SJSA1 (cell line): Measurements from ENCODE around the gene THSD7B. TPM values are rescaled to one million over a fixed set of nuclear protein-coding genes. Genes with fewer than 3 reads are reported as not detected.

ENCODE experiments used
- DNase-seq, 2 experiments: peaks; one replicate each; pipeline ENCODE4 v3.0.0-alpha.2; 2015 to 2020; ENCODE audit warnings: low spot score in 2 of 2, low read depth in 1 of 2
- H3K27ac ChIP-seq: fragments of 250-450 bp; sonication (Bioruptor Pico); 2 replicates; pipeline ENCODE4 v1.5.1; 2020; ENCODE audit warnings: mild to moderate bottlenecking, moderate library complexity
- H3K27me3 ChIP-seq: fragments of 250-450 bp; sonication (Bioruptor Pico); replicated peaks from 2 replicates; pipeline ENCODE4 v1.5.1; 2020; ENCODE audit warnings: mild to moderate bottlenecking, moderate library complexity
- H3K36me3 ChIP-seq: fragments of 250-450 bp; sonication (Bioruptor Pico); 2 replicates; pipeline ENCODE4 v1.5.1; 2020; ENCODE audit warnings: mild to moderate bottlenecking
- H3K4me1 ChIP-seq: fragments of 250-450 bp; sonication (Bioruptor Pico); replicated peaks from 2 replicates; pipeline ENCODE4 v1.6.1; 2021; ENCODE audit warnings: mild to moderate bottlenecking
- H3K4me3 ChIP-seq: fragments of 250-450 bp; sonication (Bioruptor Pico); 2 replicates; pipeline ENCODE4 v1.5.1; 2020; ENCODE audit warnings: mild to moderate bottlenecking
- H3K9me3 ChIP-seq: fragments of 250-450 bp; sonication (Bioruptor Pico); replicated peaks from 2 replicates; pipeline ENCODE4 v1.5.1; 2020; ENCODE audit warnings: mild to moderate bottlenecking
- total RNA-seq: library from RNA; depleted of rRNA; stranded (reverse); fragments of >200 nt; shearing (Covaris generic); gene quantifications from 2 replicates; pipeline ENCODE4 v1.2.3, GENCODE V29; 2014

Gene THSD7B
- total RNA-seq, 1 experiment from 2014 or later, result 0.16 TPM

DNA sequence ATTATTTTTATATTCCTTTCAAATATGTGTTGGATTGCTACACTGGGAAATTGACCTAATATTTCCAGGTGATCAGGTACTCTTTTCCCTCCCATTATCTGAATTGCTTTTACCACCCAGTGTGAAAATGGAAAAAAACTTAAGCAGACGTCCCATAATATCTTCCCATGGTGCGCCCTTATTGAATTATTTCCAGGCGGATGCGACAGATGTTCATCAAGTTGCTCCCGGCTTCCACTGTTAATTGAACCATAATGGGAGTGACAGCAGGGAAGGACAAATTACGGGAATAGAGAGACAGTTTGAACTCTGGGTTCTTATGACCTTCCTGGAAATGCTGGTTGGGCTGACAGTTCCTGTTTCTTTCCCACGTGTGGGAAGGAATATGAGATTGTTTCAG lies 93.3 kb downstream of the THSD7B start:
- H3K36me3 ChIP-seq, result no peaks in the 10 kb centered on the region
- H3K27me3 ChIP-seq, result no peaks in the 10 kb centered on the region
- H3K4me1 ChIP-seq, result no peaks in the 10 kb centered on the region
- no peak for DNase-seq
- no peaks in the 10 kb centered on the region for H3K9me3 ChIP-seq
- no peak overlapping the region for H3K27ac ChIP-seq
- no peak overlapping the region for H3K4me3 ChIP-seq

DNA sequence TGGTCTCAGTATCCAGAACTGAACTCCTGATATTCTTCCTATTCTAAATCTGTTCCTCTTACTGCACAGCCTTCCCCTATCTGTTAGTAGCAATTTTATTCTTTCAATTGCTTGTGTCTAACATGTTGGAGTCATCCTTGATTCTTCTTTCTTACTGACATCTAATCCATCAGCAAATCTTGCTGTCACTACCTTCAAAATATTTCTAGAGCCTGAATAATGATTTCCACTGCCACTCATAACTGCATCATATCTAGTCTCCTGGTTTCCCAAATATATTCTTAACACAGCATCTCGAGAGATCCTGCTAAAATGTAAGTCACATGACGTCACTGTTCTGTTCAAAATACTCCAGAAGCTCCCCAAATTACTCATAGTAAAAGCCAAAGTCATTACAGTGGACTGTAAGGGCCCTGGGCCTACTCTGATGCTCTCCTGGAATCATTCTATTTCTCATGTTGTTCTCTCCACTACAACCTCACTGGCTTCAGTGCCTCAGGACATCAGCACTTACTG lies 95.2 kb downstream of the THSD7B start:
- Histone ChIP-seq H3K27ac (no peak overlapping the region), H3K9me3 (no peaks in the 10 kb centered on the region), H3K4me1 (no peaks in the 10 kb centered on the region), H3K36me3 (no peaks in the 10 kb centered on the region), H3K4me3 (no peak overlapping the region), H3K27me3 (no peaks in the 10 kb centered on the region)
- no peak for DNase-seq

DNA sequence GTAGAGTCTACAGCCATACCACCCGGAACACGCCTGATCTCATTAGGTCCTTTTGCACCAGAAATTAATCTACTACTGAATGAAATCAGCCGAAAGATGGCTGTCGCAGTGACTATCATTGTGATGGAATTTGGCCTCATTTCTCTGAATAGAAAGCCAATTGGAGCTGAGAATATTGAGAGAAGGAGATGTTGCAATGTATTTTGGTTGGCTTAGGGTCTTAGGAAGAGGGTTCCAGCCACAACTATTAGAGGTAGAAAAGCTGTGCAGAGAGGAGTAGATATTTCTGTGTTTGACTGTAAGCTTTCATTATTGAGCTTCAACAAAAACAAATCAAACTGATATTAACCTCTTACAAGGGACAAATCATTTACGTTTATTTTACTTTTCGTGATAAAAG lies 98.1 kb downstream of the THSD7B start:
- Histone ChIP-seq H3K27ac (no peak overlapping the region), H3K27me3 (no peaks in the 10 kb centered on the region), H3K4me1 (no peaks in the 10 kb centered on the region), H3K36me3 (no peaks in the 10 kb centered on the region), H3K4me3 (no peak overlapping the region), H3K9me3 (no peaks in the 10 kb centered on the region)
- DNase-seq, result no peak

GRCh38 chr2:136863874-136864273 lies 98.5 kb downstream of the THSD7B start:
- Histone ChIP-seq H3K27ac (no peak overlapping the region), H3K27me3 (no peaks in the 10 kb centered on the region), H3K36me3 (no peaks in the 10 kb centered on the region), H3K9me3 (no peaks in the 10 kb centered on the region), H3K4me3 (no peak overlapping the region), H3K4me1 (no peaks in the 10 kb centered on the region)
- no peak for DNase-seq

DNA sequence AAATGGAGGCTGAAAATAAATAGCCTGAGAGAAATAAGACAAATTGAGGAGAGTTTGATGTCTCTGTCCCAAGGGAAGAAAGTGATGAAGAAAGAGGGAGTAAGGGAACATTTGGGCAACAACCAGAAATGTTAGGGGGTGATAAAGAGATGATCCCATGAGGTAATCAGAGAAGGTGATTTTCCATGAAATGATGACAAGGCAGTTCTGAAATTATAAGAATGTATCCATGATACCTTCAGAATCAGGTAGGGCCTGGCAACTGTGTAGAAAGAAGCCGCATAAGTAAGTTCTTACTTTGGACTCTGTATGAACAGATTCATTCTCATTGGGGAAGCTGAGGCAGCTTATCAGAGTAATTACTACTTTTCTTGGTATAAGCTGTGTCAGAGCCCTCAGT lies 106.1 kb downstream of the THSD7B start:
- Histone ChIP-seq H3K4me3 (no peak overlapping the region), H3K9me3 (no peaks in the 10 kb centered on the region), H3K36me3 (no peaks in the 10 kb centered on the region), H3K27ac (no peak overlapping the region), H3K27me3 (no peaks in the 10 kb centered on the region), H3K4me1 (no peaks in the 10 kb centered on the region)
- DNase-seq, result no peak

GRCh38 chr2:136874258-136874657 lies 108.9 kb downstream of the THSD7B start:
- no peak for DNase-seq
- H3K9me3 ChIP-seq, result no peaks in the 10 kb centered on the region
- no peak overlapping the region for H3K27ac ChIP-seq
- no peak overlapping the region for H3K4me3 ChIP-seq
- no peaks in the 10 kb centered on the region for H3K4me1 ChIP-seq
- H3K36me3 ChIP-seq, result no peaks in the 10 kb centered on the region
- H3K27me3 ChIP-seq, result no peaks in the 10 kb centered on the region

DNA sequence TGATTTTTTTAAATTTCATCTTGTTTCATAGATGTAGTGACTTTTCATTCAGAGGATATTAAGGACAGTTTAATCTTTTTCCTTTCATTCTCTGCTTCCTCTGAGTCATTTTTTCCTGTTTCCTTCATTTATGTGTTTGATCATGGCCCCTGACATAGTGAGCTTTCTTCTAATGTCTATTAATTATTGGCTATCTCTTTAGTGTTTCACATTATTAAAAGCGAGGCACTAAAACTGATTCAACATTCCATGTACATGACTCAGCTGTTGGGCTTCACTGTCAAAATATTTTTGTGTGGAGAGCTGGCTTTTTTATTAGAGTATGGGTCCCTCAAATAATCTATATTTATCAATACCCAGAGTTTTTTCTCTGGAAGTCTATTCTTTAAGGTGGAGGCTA lies 125.8 kb downstream of the THSD7B start:
- no peak for DNase-seq
- Histone ChIP-seq H3K9me3 (no peaks in the 10 kb centered on the region), H3K4me1 (no peaks in the 10 kb centered on the region), H3K27me3 (no peaks in the 10 kb centered on the region), H3K4me3 (no peak overlapping the region), H3K36me3 (no peaks in the 10 kb centered on the region), H3K27ac (no peak overlapping the region)

DNA sequence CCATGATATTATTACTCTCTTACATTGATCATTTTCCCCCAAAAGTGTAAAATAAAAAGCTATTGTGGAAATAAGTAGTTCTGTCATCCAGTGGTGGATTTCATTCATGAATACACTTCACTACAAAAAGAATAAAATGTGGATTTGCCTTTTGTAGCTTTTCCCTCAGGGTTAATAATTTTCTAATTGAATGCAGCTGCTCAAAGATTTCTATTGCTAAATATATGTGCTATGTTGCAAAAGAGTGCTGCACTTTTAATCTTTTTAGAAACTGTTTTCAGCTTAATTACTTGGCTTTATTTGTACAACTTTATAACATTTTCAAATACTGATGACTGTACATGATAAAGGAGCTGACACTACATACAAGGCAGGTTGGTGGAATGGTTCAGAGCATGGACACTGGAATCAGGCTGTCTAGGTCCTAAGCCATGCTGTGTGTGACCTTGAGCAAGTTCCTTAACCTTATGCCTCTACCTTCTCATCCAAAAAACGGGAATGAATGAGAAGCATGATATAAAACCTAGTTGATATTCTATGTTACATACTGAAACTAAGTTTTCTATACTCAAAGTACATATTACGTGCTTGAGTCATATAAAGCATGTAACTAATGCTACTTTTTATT lies 128.8 kb downstream of the THSD7B start:
- H3K4me3 ChIP-seq, result no peak overlapping the region
- no peaks in the 10 kb centered on the region for H3K27me3 ChIP-seq
- H3K27ac ChIP-seq, result no peak overlapping the region
- H3K9me3 ChIP-seq, result no peaks in the 10 kb centered on the region
- DNase-seq, result no peak
- no peaks in the 10 kb centered on the region for H3K36me3 ChIP-seq
- no peaks in the 10 kb centered on the region for H3K4me1 ChIP-seq

DNA sequence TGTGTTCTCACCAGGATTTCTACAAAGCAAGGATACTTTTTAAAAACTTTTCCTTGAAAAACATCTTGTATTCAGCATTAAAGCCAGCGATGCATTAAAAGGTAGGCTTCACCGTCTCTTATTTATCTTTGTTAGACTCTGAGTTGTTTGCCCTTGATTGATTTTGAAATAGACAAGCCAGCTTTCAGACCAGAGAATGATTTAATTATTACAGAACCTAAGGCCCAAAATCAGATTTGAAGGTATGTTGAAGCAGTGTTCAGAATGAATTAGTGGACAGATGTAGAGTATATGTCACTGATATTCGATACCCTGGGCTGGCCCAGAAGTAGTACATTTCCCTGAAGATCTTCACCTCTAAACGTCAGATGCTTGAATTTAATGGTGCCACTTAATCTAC lies 136.4 kb downstream of the THSD7B start:
- no peak overlapping the region for H3K4me3 ChIP-seq
- DNase-seq, result no peak
- no peaks in the 10 kb centered on the region for H3K4me1 ChIP-seq
- no peak overlapping the region for H3K27ac ChIP-seq
- H3K9me3 ChIP-seq, result no peaks in the 10 kb centered on the region
- H3K36me3 ChIP-seq, result no peaks in the 10 kb centered on the region
- H3K27me3 ChIP-seq, result no peaks in the 10 kb centered on the region

- Histone ChIP-seq H3K27me3 (no peaks in the 10 kb centered on the region), H3K9me3 (no peaks in the 10 kb centered on the region), H3K4me3 (no peak overlapping the region), H3K36me3 (no peaks in the 10 kb centered on the region), H3K4me1 (no peaks in the 10 kb centered on the region), H3K27ac (no peak overlapping the region)
- DNase-seq, result no peak
These were observed 140.4 kb downstream of the THSD7B start for GRCh38 chr2:136905779-136906178.

GRCh38 chr2:136909777-136910176 lies 144.4 kb downstream of the THSD7B start:
- H3K27ac ChIP-seq, result no peak overlapping the region
- no peaks in the 10 kb centered on the region for H3K27me3 ChIP-seq
- H3K36me3 ChIP-seq, result no peaks in the 10 kb centered on the region
- H3K4me3 ChIP-seq, result no peak overlapping the region
- H3K9me3 ChIP-seq, result no peaks in the 10 kb centered on the region
- DNase-seq, result no peak
- H3K4me1 ChIP-seq, result no peaks in the 10 kb centered on the region

DNA sequence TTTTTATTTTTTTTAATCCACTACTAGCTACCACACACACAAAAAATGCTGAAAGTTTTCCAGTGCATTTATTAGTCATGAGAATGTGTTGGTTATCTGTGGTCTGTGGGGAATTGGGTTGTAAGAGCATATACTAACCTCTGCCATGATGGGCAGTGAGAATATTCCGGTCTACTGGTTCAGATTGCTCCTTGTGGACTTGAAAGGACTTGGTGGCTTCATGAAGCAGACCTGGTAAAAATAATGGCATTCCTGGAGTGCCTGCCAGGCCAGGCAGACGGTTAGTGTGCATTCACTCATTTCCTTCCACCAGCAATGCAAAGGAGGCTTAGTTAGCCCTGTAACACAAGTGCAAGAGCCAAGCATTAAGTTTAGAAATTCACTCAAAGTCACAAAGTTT lies 150.8 kb downstream of the THSD7B start:
- no peak overlapping the region for H3K4me3 ChIP-seq
- H3K36me3 ChIP-seq, result no peaks in the 10 kb centered on the region
- no peaks in the 10 kb centered on the region for H3K4me1 ChIP-seq
- no peaks in the 10 kb centered on the region for H3K27me3 ChIP-seq
- DNase-seq, result no peak
- H3K9me3 ChIP-seq, result no peaks in the 10 kb centered on the region
- H3K27ac ChIP-seq, result no peak overlapping the region

- Histone ChIP-seq H3K27ac (no peak overlapping the region), H3K4me3 (no peak overlapping the region), H3K9me3 (no peaks in the 10 kb centered on the region), H3K4me1 (no peaks in the 10 kb centered on the region), H3K36me3 (no peaks in the 10 kb centered on the region), H3K27me3 (no peaks in the 10 kb centered on the region)
- no peak for DNase-seq
These were observed 152.1 kb downstream of the THSD7B start for GRCh38 chr2:136917411-136917881.

DNA sequence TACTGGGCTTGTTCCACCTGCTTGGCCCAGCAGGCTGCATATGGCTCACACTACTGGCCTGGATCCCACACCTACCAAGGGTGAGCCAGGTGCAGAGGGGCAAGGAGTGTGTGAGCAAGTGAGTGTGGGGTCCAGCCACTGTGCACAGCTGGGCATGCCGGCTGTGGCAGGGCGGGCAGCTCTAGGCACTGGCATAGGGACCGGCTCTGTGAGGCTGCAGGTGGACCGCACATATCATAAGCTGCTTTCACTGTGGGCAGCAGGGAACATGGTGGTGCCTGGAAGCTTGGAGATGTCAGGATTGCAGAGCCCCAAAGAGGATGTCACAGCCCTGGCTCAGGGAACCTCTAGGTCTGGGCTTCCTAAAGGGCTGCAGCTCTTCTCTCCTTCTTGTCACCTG lies 154.3 kb downstream of the THSD7B start:
- Histone ChIP-seq H3K4me1 (no peaks in the 10 kb centered on the region), H3K36me3 (no peaks in the 10 kb centered on the region), H3K4me3 (no peak overlapping the region), H3K9me3 (no peaks in the 10 kb centered on the region), H3K27me3 (no peaks in the 10 kb centered on the region), H3K27ac (no peak overlapping the region)
- DNase-seq, result no peak
